GM08714 (cell line): ENCODE measurements around the gene FHOD3.
"Not testable (repeated sequence)": the region's sequence is repeated elsewhere in the genome, so short reads cannot be mapped to it uniquely, and the experiment has no call there.

Experiments
- H3K4me3 ChIP-seq: fragments of 200-500 bp; sonication (Bioruptor generic); 2 replicates; pipeline ENCODE4 v1.5.1; 2014; ENCODE audit warnings: mild to moderate bottlenecking, low read length, inconsistent platforms
- ZNF274 ChIP-seq: IDR thresholded peaks from 2 replicates; pipeline ENCODE4 v1.6.1; 2012; ENCODE audit warnings: mild to moderate bottlenecking, low read depth, low read length

FHOD3 gene

GRCh38 chr18:36539674-36540231 lies 242.2 kb downstream of the FHOD3 start:
- H3K4me3 ChIP-seq: no peak overlapping the region
- TF ChIP-seq ZNF274: no peak

- no peak overlapping the region for H3K4me3 ChIP-seq
- TF ChIP-seq ZNF274: no peak
These were observed 245.5 kb downstream of the FHOD3 start for GRCh38 chr18:36543030-36543429.

- TF ChIP-seq ZNF274: no peak
These were observed 246.6 kb downstream of the FHOD3 start for GRCh38 chr18:36543991-36544725.

GRCh38 chr18:36545821-36546427 lies 248.4 kb downstream of the FHOD3 start:
- TF ChIP-seq ZNF274: no peak

More at GRCh38 chr18:36543991-36544725, 246.6 kb downstream of the FHOD3 start:
- no peak overlapping the region for H3K4me3 ChIP-seq

GRCh38 chr18:36546876-36547275 lies 249.4 kb downstream of the FHOD3 start:
- H3K4me3 ChIP-seq: no peak overlapping the region
- TF ChIP-seq ZNF274: no peak

More at GRCh38 chr18:36545821-36546427, 248.4 kb downstream of the FHOD3 start:
- no peak overlapping the region for H3K4me3 ChIP-seq

- TF ChIP-seq ZNF274: no peak
- H3K4me3 ChIP-seq: no peak overlapping the region
These were observed 250.0 kb downstream of the FHOD3 start for GRCh38 chr18:36547544-36547943.

GRCh38 chr18:36551274-36551673 lies 253.8 kb downstream of the FHOD3 start:
- not testable (repeated sequence) for H3K4me3 ChIP-seq

- H3K4me3 ChIP-seq: no peak overlapping the region
- TF ChIP-seq ZNF274: no peak
These were observed 260.7 kb downstream of the FHOD3 start for GRCh38 chr18:36558234-36558633.

- H3K4me3 ChIP-seq: no peak overlapping the region
- no peak for TF ChIP-seq ZNF274
These were observed 261.8 kb downstream of the FHOD3 start for GRCh38 chr18:36559149-36559857.

- H3K4me3 ChIP-seq: no peak overlapping the region
- TF ChIP-seq ZNF274: no peak
These were observed 262.7 kb downstream of the FHOD3 start for GRCh38 chr18:36560187-36560586.

GRCh38 chr18:36561046-36561445 lies 263.5 kb downstream of the FHOD3 start:
- no peak overlapping the region for H3K4me3 ChIP-seq
- TF ChIP-seq ZNF274: no peak

GRCh38 chr18:36564841-36565240 lies 267.3 kb downstream of the FHOD3 start:
- TF ChIP-seq ZNF274: no peak
- no peak overlapping the region for H3K4me3 ChIP-seq

- no peak for TF ChIP-seq ZNF274
- no peak overlapping the region for H3K4me3 ChIP-seq
These were observed 270.3 kb downstream of the FHOD3 start for GRCh38 chr18:36567800-36568199.

GRCh38 chr18:36568487-36568886 lies 271.0 kb downstream of the FHOD3 start:
- no peak overlapping the region for H3K4me3 ChIP-seq
- TF ChIP-seq ZNF274: no peak
